Psoas muscle (tissue), 8 donors: ENCODE results near the gene LGI4. TPM values are rescaled to one million over a fixed set of nuclear protein-coding genes. Genes with fewer than 3 reads are reported as not detected.

Experiments
- ATAC-seq, 4 donors: fragments of 200-7000 bp; cut with Tn5 transposase; one replicate each; pipeline ENCODE4 v1.9.1; 2020; ENCODE audit warnings: moderate library complexity in 3 of 4, mild to moderate bottlenecking in 2 of 4
- DNase-seq, 2 donors: peaks; one replicate each; pipeline ENCODE4 v3.0.0-alpha.2; 2020
- H3K27ac ChIP-seq: fragments of 200-600 bp; one replicate; pipeline ENCODE4 v1.8.0; 2022
- H3K27me3 ChIP-seq, 3 donors: fragments of 200-600 bp in 1 of 3; one replicate each; pipeline versions ENCODE4 v1.6.1 to v1.8.0; 2013 to 2022; ENCODE audit warnings: low read length in 2 of 3, mild to moderate bottlenecking in 2 of 3, moderate library complexity in 1 of 3; ENCODE audit not compliant: insufficient read depth in 3 of 3
- H3K36me3 ChIP-seq, 2 donors: fragments of 200-600 bp in 1 of 2; one replicate each; pipeline versions ENCODE4 v1.6.1 to v1.8.0; 2013 to 2022; ENCODE audit warnings: low read depth in 1 of 2, mild to moderate bottlenecking in 1 of 2, moderate library complexity in 1 of 2; ENCODE audit not compliant: insufficient read depth in 1 of 2
- H3K4me1 ChIP-seq: fragments of 200-600 bp; one replicate; pipeline ENCODE4 v1.8.0; 2022
- H3K4me3 ChIP-seq: fragments of 200-600 bp; one replicate; pipeline ENCODE4 v1.8.0; 2022; ENCODE audit warnings: mild to moderate bottlenecking
- H3K9me3 ChIP-seq: fragments of 200-600 bp; one replicate; pipeline ENCODE4 v1.8.0; 2022
- CTCF ChIP-seq: fragments of 200-600 bp; IDR thresholded peaks from one replicate; pipeline ENCODE4 v1.8.0; 2022; ENCODE audit warnings: antibody characterized with exemption
- WGBS, 3 donors: extraction: QIAGEN DNeasy Blood & Tissue Kit; methylation state at CpG; one replicate each; pipeline versions ENCODE4 v1.1.6 to v1.1.7; 2013; 5-methylcytosine and 5-hydroxymethylcytosine counted together
- intact Hi-C, 2 donors: fragments of 100-400 bp; cut with DNase I; formaldehyde crosslinking; loops; one replicate each; pipeline versions ENCODE4 v1.11.0 to v1.14.2; 2022
- polyA plus RNA-seq, 3 donors: library from polyadenylated mRNA; stranded (reverse); fragments of 200-250 nt; gene quantifications; one replicate each; pipeline ENCODE4 v1.2.3, GENCODE V29; 2013
- total RNA-seq, 4 donors: library from RNA; stranded (reverse); fragmentation: NEBNext Ultra II Directional in 2 of 4; extraction: Animal tissue kit (Norgen Biotek cat#: 25700) in 2 of 4; gene quantifications; one replicate each; pipeline versions ENCODE4 v1.2.1 to v1.2.4, GENCODE V29; 2021 to 2023
- donor health status: healthy with polysubstance abuse.
- donor health status: DM: no; HTN: no; CAD: no; lungs with moderate emphysema.
- donor health status: Bipolar disorder and iron deficiency.
- donor health status: healthy.
- donor health status: DM: yes; HTN: yes; CAD: no.
- donor health status: DM: no; HTN: no; CAD: no.
- donor health status: DM: no; HTN: no; CAD: no.
- donor health status: DM: yes; HTN: yes; CAD: no.

Gene LGI4
- total and polyA plus RNA-seq, 7 donors: 3.2 to 22.1 (median 16.2) TPM

GRCh38 chr19:35090160-35090505 lies 44.7 kb downstream of the LGI4 start:
- intact Hi-C loops: loop anchor here (1.0 to 5.0 kb wide), 3 partner anchors 43 to 117 kb away; no protein-coding TSS in a partner anchor
- DNase-seq (no peak), ATAC-seq (no peak)
- Histone ChIP-seq H3K27me3 (no peaks in the 10 kb centered on the region), H3K4me3 (peak overlapping the region; percentile 52), H3K36me3 (no peaks in the 10 kb centered on the region), H3K9me3 (no peaks in the 10 kb centered on the region), H3K4me1 (peaks cover 3% of the 10 kb centered on the region), H3K27ac (no peak overlapping the region)
- TF ChIP-seq CTCF: no peak
- WGBS, 3 donors: 43 to 57% (median 49%) methylated on average over 9 of the region's 9 CpGs

- no peak overlapping the region for H3K27ac ChIP-seq
- WGBS, 3 donors: 93 to 95% (median 93%) methylated on average over 8 of the region's 8 CpGs
- ATAC-seq (no peak), DNase-seq (no peak)
- intact Hi-C loops: no loop called here
- H3K9me3 ChIP-seq: no peaks in the 10 kb centered on the region
- H3K4me3 ChIP-seq: no peak overlapping the region
- H3K27me3 ChIP-seq: no peaks in the 10 kb centered on the region
- peaks cover 3% of the 10 kb centered on the region for H3K4me1 ChIP-seq
- H3K36me3 ChIP-seq: no peaks in the 10 kb centered on the region
- TF ChIP-seq CTCF: no peak
These were observed 45.3 kb downstream of the LGI4 start for GRCh38 chr19:35089554-35089953.

GRCh38 chr19:35088131-35088913 lies 46.5 kb downstream of the LGI4 start:
- ATAC-seq: peak; percentile 21 to 75 (median 58)
- Histone ChIP-seq H3K27ac (no peak overlapping the region), H3K4me1 (peaks cover 3% of the 10 kb centered on the region), H3K36me3 (no peaks in the 10 kb centered on the region), H3K27me3 (peaks cover 0 to 2% (median 0%) of the 10 kb centered on the region in 3 donors), H3K4me3 (no peak overlapping the region), H3K9me3 (no peaks in the 10 kb centered on the region)
- intact Hi-C loops: no loop called here
- DNase-seq: no peak
- WGBS, 3 donors: 69 to 82% (median 79%) methylated on average over 8 of the region's 8 CpGs
- no peak for TF ChIP-seq CTCF

- ATAC-seq (no peak), DNase-seq (no peak)
- intact Hi-C loops: no loop called here
- no peak for TF ChIP-seq CTCF
- H3K36me3 ChIP-seq: no peaks in the 10 kb centered on the region
- H3K4me3 ChIP-seq: no peak overlapping the region
- peaks cover 3% of the 10 kb centered on the region for H3K4me1 ChIP-seq
- H3K9me3 ChIP-seq: no peaks in the 10 kb centered on the region
- H3K27me3 ChIP-seq: peaks cover 0 to 2% (median 0%) of the 10 kb centered on the region in 3 donors
- H3K27ac ChIP-seq: no peak overlapping the region
These were observed 47.5 kb downstream of the LGI4 start for GRCh38 chr19:35087393-35087792.

GRCh38 chr19:35086455-35086854 lies 48.4 kb downstream of the LGI4 start:
- Histone ChIP-seq H3K4me3 (no peak overlapping the region), H3K36me3 (no peaks in the 10 kb centered on the region), H3K27me3 (peaks cover 0 to 2% (median 0%) of the 10 kb centered on the region in 3 donors), H3K4me1 (peaks cover 3% of the 10 kb centered on the region), H3K9me3 (no peaks in the 10 kb centered on the region), H3K27ac (no peak overlapping the region)
- ATAC-seq (peak in 2 of 4 donors; percentile 23 to 52), DNase-seq (peak in 1 of 2 donors; percentile 68)
- WGBS, 3 donors: 17 to 31% (median 19%) methylated on average over 8 of the region's 8 CpGs
- TF ChIP-seq CTCF: no peak
- intact Hi-C loops: no loop called here
